Kidney (tissue), 14 donors: Measurements from ENCODE around the gene SEMA3F. TPM values are rescaled to one million over a fixed set of nuclear protein-coding genes. Genes with fewer than 3 reads are reported as not detected.
A peak's percentile ranks its signal among the peaks of the same experiment; 100 is the strongest.

Experiments
- DNase-seq, 5 donors: peaks; one replicate each; pipeline ENCODE4 v3.0.0-alpha.2; 2013 to 2020
- FAIRE-seq: peaks from 2 replicates; lab custom pipeline; 2012; peaks lifted over from hg19 to GRCh38; lab: Jason Lieb, UNC
- H3K27ac ChIP-seq, 2 donors: one replicate each; pipeline ENCODE4 v1.7.0; 2013; ENCODE audit warnings: low read depth in 2 of 2, low read length in 2 of 2, inconsistent platforms in 1 of 2
- H3K27me3 ChIP-seq: one replicate; pipeline ENCODE4 v1.7.1; 2013; ENCODE audit warnings: low read length, inconsistent platforms; ENCODE audit not compliant: control insufficient read depth, insufficient read depth
- H3K36me3 ChIP-seq, 3 donors: one replicate each; pipeline versions ENCODE4 v1.7.0 to v1.7.1; 2013; ENCODE audit warnings: low read length in 3 of 3, control low read depth in 1 of 3, inconsistent platforms in 1 of 3; ENCODE audit not compliant: insufficient read depth in 3 of 3, control insufficient read depth in 2 of 3
- H3K4me1 ChIP-seq, 3 donors: one replicate each; pipeline versions ENCODE4 v1.7.0 to v1.7.1; 2013; ENCODE audit warnings: low read length in 3 of 3, inconsistent platforms in 1 of 3, low read depth in 1 of 3; ENCODE audit not compliant: control insufficient read depth in 2 of 3, insufficient read depth in 2 of 3
- H3K4me3 ChIP-seq, 3 donors: one replicate each; pipeline versions ENCODE4 v1.7.0 to v1.8.1; 2013; ENCODE audit warnings: low read length in 3 of 3, control low read depth in 1 of 3, inconsistent platforms in 1 of 3
- H3K9ac ChIP-seq, 3 donors: one replicate each; pipeline versions ENCODE4 v1.7.0 to v1.7.1; 2013; ENCODE audit warnings: low read length in 3 of 3, control low read depth in 1 of 3, inconsistent platforms in 1 of 3
- H3K9me3 ChIP-seq, 3 donors: one replicate each; pipeline versions ENCODE4 v1.7.0 to v1.7.1; 2013; ENCODE audit warnings: low read length in 3 of 3, control low read depth in 1 of 3, inconsistent platforms in 1 of 3; ENCODE audit not compliant: control insufficient read depth in 2 of 3, insufficient read depth in 1 of 3
- CTCF ChIP-seq: IDR thresholded peaks from 3 replicates; pipeline ENCODE4 v1.5.1; 2012; ENCODE audit warnings: mild to moderate bottlenecking, moderate library complexity, borderline replicate concordance; ENCODE audit not compliant: insufficient read depth; ENCODE audit errors: extremely low read depth
- intact Hi-C: fragments of 100-400 bp; cut with DNase I; formaldehyde crosslinking; loops from one replicate; pipeline ENCODE4 v1.11.1; 2022
- polyA plus RNA-seq: library from polyadenylated mRNA; stranded (reverse); fragments of 350-450 nt; fragmentation: Illumina TruSeq; extraction: RNeasy Lipid Tissue Mini Kit (QIAGEN cat#74804); gene quantifications from one replicate; pipeline ENCODE4 v1.2.3, GENCODE V29; 2014; ENCODE audit warnings: low read depth, low replicate concordance; ENCODE audit not compliant: insufficient read depth
- total RNA-seq: library from RNA; stranded (reverse); fragmentation: NEBNext Ultra II Directional; extraction: Animal tissue kit (Norgen Biotek cat#: 25700); gene quantifications from one replicate; pipeline ENCODE4 v1.2.1, GENCODE V29; 2021
- donor health status: control.
- donor health status: control.
- donor health status: control.
- donor health status: control.
- donor health status: control.
- donor health status: DM: yes; HTN: yes; CAD: no.
- donor health status: Normal renal cell carcinoma (clear cell type).

The SEMA3F gene
- total and polyA plus RNA-seq, 2 donors from 2014 or later, result 36.7 to 39.9 TPM

DNA sequence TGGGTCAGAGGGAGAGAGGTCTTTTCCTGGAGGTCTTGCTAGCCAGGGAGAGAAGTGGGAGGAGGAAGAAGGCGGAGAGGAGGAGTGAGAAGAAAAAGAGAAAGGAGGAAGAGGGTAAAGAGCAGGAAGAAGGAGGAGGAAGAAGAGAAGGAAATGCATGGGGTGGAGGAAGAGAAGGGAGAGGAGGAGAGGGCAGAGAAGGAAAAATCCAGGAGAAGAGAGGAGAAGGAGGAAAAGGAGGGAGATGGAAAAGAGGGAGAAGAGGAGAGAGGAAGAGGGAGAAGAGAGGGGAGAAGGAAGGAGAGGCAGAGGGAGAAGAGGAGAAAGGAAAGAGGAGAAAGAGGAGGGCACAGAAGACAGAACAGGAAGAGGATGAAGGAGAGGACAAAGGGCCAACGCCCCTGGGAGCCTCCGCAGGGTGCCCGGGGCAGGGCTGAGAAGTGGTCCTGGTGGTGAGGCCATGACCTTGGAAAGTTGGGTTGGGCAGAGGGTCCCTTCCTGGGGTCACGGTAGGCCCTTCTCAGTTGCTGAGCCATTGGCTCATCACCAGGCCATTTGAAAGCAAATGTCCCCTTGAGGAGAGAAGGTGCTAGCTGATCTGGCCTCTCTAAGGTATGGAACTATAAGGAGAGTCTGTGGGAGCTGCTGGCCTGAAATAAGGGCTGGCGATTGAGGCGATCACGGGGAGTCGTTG, 1.2 kb upstream of the SEMA3F start:
- intact Hi-C loops, result no loop called here
- no peak for TF ChIP-seq CTCF
- Histone ChIP-seq H3K4me3 (peak overlapping the region in 1 of 3 donors; percentile 44), H3K9ac (peak overlapping the region in 1 of 3 donors; percentile 8), H3K9me3 (no peaks in the 10 kb centered on the region), H3K36me3 (no peaks in the 10 kb centered on the region), H3K27ac (peak overlapping the region; percentile 0 to 51), H3K27me3 (no peaks in the 10 kb centered on the region), H3K4me1 (peaks cover 3 to 26% (median 21%) of the 10 kb centered on the region in 3 donors)
- FAIRE-seq (no peak), DNase-seq (no peak)

GRCh38 chr3:50154476-50154839, 666 bp upstream of the SEMA3F start:
- Histone ChIP-seq H3K4me1 (peaks cover 3 to 30% (median 21%) of the 10 kb centered on the region in 3 donors), H3K4me3 (peak overlapping the region in 1 of 3 donors; percentile 44), H3K27ac (peak overlapping the region; percentile 51 to 55), H3K9me3 (no peaks in the 10 kb centered on the region), H3K27me3 (no peaks in the 10 kb centered on the region), H3K36me3 (no peaks in the 10 kb centered on the region), H3K9ac (peak overlapping the region in 2 of 3 donors; percentile 8 to 10)
- FAIRE-seq (no peak), DNase-seq (peak in 2 of 5 donors; percentile 78 to 82)
- peak; percentile 49 for TF ChIP-seq CTCF
- intact Hi-C loops, result no loop called here

GRCh38 chr3:50155491-50155878, 361 bp downstream of the SEMA3F start:
- Histone ChIP-seq H3K9ac (peak overlapping the region in 2 of 3 donors; percentile 55 to 69), H3K4me1 (peaks cover 3 to 32% (median 16%) of the 10 kb centered on the region in 3 donors), H3K36me3 (no peaks in the 10 kb centered on the region), H3K27me3 (no peaks in the 10 kb centered on the region), H3K27ac (peak overlapping the region; percentile 69 to 83), H3K4me3 (peak overlapping the region; percentile 62 to 69 (median 68)), H3K9me3 (no peaks in the 10 kb centered on the region)
- FAIRE-seq, result no peak
- intact Hi-C loops, result no loop called here
- DNase-seq, result no peak
- TF ChIP-seq CTCF, result no peak
